HG03025 (cell line): ENCODE results near the gene BLTP3A.
"Not testable (repeated sequence)": the region's sequence is repeated elsewhere in the genome, so short reads cannot be mapped to it uniquely, and the experiment has no call there.

Experiments used
- ATAC-seq: cut with Tn5 transposase; IDR thresholded peaks from one replicate; pipeline ENCODE4 v1.9.1; 2021; ENCODE audit warnings: mild to moderate bottlenecking, moderate library complexity; ENCODE audit not compliant: unreplicated experiment, low FRiP score

BLTP3A gene, protein sequence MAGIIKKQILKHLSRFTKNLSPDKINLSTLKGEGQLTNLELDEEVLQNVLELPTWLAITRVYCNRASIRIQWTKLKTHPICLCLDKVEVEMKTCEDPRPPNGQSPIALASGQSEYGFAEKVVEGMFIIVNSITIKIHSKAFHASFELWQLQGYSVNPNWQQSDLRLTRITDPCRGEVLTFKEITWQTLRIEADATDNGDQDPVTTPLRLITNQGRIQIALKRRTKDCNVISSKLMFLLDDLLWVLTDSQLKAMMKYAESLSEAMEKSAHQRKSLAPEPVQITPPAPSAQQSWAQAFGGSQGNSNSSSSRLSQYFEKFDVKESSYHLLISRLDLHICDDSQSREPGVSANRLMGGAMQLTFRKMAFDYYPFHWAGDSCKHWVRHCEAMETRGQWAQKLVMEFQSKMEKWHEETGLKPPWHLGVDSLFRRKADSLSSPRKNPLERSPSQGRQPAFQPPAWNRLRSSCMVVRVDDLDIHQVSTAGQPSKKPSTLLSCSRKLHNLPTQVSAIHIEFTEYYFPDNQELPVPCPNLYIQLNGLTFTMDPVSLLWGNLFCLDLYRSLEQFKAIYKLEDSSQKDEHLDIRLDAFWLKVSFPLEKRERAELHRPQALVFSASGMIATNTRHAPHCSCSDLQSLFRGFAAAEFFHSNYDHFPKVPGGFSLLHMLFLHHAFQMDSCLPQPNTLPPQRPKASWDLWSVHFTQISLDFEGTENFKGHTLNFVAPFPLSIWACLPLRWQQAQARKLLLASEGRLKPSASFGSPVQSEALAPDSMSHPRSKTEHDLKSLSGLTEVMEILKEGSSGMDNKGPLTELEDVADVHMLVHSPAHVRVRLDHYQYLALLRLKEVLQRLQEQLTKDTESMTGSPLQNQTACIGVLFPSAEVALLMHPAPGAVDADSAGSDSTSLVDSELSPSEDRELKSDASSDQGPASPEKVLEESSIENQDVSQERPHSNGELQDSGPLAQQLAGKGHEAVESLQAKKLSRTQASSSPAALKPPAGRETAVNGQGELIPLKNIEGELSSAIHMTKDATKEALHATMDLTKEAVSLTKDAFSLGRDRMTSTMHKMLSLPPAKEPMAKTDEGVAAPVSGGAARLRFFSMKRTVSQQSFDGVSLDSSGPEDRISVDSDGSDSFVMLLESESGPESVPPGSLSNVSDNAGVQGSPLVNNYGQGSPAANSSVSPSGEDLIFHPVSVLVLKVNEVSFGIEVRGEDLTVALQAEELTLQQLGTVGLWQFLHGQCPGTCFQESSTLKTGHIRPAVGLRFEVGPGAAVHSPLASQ (N-terminal part only)

DNA sequence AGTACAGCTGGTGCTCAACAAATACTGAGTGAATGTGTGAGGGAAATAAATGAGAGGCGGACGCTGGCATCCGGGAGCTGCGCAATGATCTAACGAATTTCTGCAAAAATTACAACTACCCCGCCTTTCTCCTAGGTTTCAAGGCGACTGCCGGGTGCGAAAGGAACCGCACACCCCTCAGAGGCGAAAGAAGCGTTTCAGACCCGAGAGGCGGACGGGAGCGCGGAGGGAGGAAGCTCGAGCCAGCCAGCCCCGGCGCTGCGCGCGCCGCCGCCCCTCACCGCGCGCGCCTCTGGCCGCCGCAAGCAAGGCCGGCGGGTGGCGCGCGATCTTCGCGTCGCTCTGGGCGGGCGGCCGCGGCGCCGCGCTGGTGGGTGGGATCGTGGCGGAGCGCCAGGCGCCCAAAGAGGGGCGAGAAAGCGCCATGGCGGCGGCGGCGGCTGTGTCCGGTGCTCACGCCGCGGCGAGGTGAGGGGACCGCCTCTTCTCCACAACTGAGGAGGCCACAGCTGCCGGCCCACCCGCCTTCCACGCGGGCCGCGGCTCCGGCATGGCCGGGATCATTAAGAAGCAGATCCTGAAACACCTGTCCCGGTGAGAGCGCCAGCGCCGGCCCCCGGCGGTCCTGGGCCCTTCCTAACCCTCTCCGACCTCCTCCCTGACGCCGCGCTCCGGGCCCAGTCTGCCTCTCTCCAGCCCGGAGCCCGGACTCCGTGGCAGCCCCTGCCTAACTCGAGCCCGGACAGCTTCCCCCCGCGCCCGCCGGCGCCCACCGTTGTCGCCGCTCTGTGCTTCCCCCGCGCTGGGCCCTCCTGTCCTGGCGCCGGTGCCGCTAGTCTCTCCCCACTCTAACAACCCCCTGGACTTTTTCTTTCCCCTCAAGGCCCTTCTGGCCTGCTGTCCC is at the start of gene BLTP3A:
Gene BLTP3A (plus strand): TSS at position 383 of the 904 bp plus-strand sequence. CDS start 168 bp downstream, at position 551.
- peak; percentile 60 for ATAC-seq

DNA sequence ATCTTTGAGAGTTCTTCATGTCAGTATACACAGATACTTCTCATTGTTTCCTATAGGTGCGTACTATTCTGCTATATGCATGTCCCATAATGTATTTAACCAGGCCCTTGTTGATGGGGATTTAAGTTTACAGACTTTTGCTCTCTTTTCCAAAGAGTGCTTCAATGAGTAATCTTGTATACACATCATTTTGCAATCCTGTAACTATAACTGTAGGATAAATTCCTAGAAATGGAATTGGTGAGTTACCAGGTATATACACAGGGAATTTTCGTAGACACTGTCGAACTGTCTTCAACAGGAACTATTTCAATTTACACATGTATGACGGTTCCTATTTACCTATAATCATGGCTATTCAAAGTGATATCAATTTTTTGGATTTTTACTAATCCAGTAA is 49.8 kb upstream of the BLTP3A start:
- no peak for ATAC-seq

DNA sequence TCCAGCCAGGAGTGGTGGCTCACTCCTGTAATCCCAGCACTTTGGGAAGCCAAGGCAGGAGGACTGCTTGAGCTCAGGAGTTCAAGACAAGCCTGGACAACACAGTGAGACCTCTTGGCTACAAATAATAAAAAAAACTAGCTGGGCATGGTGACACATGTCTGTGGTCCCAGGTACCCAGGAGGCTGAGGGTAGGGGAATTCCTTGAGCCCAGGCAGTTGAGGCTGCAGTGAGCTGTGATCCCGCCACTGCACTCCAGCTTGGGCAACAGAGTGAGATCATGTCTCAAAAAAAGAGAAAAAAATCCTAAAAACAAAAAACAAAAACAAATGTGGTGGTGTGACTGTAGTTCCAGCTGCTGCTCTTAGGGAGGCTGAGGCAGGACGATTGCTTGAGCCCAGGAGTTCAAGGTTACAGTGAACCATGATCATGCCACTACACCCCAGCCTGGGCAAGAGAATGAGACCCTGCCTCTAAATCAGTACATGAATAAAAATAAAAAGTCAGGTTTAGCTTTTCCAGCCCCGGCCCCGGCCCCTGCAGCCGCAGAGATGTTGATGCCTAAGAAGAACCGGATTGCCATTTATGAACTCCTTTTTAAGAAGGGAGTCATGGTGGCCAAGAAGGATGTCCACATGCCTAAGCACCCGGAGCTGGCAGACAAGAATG is 48.1 kb upstream of the BLTP3A start:
- ATAC-seq: no peak

DNA sequence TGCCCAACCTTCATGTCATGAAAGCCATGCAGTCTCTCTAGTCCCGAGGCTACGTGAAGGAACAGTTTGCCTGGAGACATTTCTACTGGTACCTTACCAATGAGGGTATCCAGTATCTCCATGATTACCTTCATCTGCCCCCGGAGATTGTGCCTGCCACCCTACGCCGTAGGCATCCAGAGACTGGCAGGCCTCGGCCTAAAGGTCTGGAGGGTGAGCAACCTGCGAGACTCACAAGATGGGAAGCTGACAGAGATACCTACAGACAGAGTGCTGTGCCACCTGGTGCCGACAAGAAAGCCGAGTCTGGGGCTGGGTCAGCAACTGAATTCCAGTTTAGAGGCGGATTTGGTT is 47.6 kb upstream of the BLTP3A start:
- ATAC-seq: not testable (repeated sequence)

GRCh38 chr6:34745277-34746103 is 46.4 kb upstream of the BLTP3A start:
- no peak for ATAC-seq

DNA sequence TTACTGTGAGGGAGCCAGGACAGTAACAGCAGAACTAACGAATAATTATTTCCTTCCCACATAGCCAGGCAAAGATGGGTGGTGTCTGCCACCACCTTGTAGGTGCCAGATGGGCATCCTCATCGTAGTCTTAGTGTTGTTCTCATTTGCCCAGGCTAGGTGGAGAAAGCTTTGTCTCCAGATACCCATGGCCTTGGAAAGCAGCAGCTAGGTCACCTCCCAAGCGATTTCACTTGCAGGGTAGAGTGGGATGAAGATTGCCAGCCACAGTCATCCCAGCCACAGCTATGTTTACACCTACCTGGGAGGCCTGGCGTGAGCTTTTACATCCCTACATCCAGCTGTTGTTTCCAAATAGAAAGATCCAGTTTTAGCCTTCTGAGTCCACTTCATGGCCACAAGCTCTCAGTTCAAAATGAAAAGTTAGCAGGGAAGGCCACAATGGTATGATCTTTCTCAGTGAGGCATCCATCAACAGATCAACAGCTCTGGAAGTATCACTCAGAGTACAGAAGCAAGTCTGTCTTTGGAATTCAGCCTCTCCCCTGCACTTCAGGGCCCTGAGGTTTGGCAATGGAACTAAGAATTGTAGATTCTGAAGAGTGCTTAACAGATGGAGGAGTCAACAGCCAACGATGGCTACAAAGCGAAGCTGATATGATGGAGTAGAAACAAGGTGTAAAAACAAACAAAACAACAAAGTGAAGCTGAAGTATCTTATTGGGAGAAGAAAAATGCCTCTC is 45.6 kb upstream of the BLTP3A start:
- no peak for ATAC-seq

- ATAC-seq: no peak
Measured at GRCh38 chr6:34748757-34749156, 43.1 kb upstream of the BLTP3A start.

DNA sequence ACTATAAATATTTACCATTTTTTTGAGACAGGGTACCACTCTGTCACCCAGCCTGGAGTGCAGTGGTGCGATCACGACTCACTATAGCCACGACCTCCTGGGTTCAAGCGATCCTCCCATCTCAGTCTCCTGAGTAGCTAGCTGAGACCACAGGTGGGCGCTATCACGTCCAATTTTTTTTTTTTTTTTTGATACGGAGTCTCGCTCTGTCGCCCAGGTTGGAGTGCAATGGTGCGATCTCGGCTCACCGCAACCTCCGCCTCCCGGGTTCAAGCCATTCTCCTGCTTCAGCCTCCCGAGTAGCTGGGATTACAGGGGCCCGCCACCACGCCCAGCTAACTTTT is 35.4 kb upstream of the BLTP3A start:
- ATAC-seq: not testable (repeated sequence)

- no peak for ATAC-seq
Measured at GRCh38 chr6:34757687-34758274, 34.1 kb upstream of the BLTP3A start.

- no peak for ATAC-seq
Measured at GRCh38 chr6:34760108-34760507, 31.8 kb upstream of the BLTP3A start.

- ATAC-seq: not testable (repeated sequence)
Measured at GRCh38 chr6:34761681-34762080, 30.2 kb upstream of the BLTP3A start.

DNA sequence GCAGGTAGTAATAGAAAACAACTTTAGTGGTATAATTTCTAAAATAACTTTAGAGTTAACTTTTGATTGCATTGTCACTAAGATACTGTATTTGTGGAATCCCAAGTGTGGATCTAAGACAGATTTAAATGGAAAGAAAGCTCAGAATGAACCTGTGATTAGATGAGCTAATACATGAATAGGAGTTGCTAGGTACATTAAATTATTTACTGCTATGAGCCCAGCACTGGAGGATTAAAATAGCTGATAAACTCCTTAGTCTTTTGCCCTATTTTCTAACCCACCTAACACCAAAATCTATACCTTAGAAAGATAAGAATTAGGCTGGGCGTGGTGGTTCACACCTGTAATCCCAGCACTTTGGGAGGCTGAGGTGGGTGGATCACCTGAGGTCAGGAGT is 23.7 kb upstream of the BLTP3A start:
- ATAC-seq: no peak

GRCh38 chr6:34771727-34772126 is 20.2 kb upstream of the BLTP3A start:
- no peak for ATAC-seq

- ATAC-seq: no peak
Measured at GRCh38 chr6:34772940-34773339, 18.9 kb upstream of the BLTP3A start.

DNA sequence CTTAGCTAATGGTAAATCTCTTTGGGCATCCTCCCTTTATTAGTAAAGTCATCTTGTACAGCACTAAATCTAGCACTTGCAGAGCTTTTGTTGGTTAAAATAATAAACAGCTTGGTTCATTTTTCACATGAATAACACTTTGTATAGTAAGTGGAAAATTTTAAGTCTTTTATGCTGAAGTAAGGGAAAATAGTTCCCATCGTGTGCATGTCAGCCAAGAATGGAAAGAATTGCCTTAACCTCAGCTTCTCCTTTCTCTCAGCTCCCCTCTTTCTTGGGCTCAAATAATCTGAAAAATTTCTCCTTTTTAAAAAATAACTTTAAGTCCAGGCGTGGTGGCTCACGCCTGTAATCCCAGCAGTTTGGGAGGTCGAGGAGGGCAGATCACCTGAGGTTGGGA is 18.0 kb upstream of the BLTP3A start:
- no peak for ATAC-seq

DNA sequence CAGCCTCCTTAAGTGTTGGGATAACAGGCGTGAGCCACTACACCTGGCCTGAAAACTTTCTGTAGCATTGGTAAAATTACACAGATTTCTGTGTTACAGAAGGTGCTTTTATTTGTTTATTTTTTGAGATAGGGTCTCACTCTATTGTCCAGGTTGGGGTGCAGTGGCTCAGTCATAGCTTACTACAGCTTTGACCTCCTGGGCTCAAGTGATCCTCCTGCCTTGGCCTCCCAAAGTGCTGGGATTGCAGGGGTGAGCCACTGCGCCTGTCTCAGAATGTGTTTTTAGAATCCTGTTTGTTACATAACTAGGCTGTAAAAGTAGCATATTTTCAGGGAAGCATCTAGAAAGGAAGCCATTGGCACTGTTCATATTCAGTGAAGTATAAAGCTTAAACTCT is 16.9 kb upstream of the BLTP3A start:
- ATAC-seq: no peak

DNA sequence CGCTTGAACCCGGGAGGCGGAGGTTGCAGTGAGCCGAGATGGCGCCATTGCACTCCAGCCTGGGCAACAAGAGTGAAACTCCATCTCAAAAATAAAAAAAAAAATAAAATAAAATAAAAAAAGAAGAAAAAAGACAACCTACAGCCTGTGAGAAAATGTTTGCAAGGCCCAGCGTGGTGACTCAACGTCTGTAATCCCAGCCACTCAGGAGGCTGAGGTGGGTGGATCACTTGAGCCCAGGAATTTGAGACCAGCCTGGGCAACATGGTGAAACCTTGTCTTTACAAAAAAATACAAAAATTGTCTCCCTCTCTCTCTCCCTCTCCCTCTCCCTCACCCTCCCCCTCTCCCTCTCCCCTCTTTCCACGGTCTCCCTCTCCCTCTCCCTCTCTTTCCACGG is 6.5 kb upstream of the BLTP3A start:
- not testable (repeated sequence) for ATAC-seq
